HepG2 (cell line): ENCODE data around the gene AKAP12. TPM values are rescaled to one million over a fixed set of nuclear protein-coding genes. Genes with fewer than 3 reads are reported as not detected.

Source experiments
- ATAC-seq: fragments of 200-7000 bp; cut with Tn5 transposase; 3 replicates; pipeline ENCODE4 v1.9.1; 2020; ENCODE audit warnings: mild to moderate bottlenecking, moderate library complexity
- BruUV-seq: library from RNA; stranded (reverse); fragments of 400-500 nt; replicated peaks from 2 replicates; lab custom pipeline; 2021; lab: Mats Ljungman, UMichigan
- CTCF ChIA-PET: fragments of 300-600 bp; formaldehyde crosslinking; extraction: SDS; loops from one replicate; lab custom pipeline; 2021; ENCODE audit warnings: low total read pairs, inconsistent platforms, low intra/inter-chr PET ratio; lab: Yijun Ruan, JAX
- POLR2A ChIA-PET: fragments of 350-600 bp; sonication (Branson Sonifier 250); formaldehyde crosslinking; loops from one replicate; lab custom pipeline; 2020; ENCODE audit warnings: antibody characterized with exemption, inconsistent platforms; lab: Yijun Ruan, JAX
- DNase-seq: peaks from one replicate; pipeline ENCODE4 v3.0.0-alpha.2; 2015; ENCODE audit warnings: low spot score
- FAIRE-seq: peaks from 3 replicates; lab custom pipeline; 2011; peaks lifted over from hg19 to GRCh38; lab: Jason Lieb, UNC
- H2AFZ ChIP-seq: one replicate; pipeline ENCODE4 v1.6.1; 2011; ENCODE audit warnings: low read length, inconsistent platforms
- H3K27ac ChIP-seq: fragments of 300-600 bp; 3 replicates; pipeline ENCODE4 v1.8.0; 2011; ENCODE audit warnings: mixed run types, mild to moderate bottlenecking, mixed read lengths, low read length, inconsistent platforms; ENCODE audit not compliant: insufficient read depth; ENCODE audit errors: extremely low read length
- H3K27me3 ChIP-seq, 2 experiments: fragments of 200-600 bp in 1 of 2; 2 replicates in 1 of 2; 3 replicates in 1 of 2; pipeline versions ENCODE4 v1.6.0 to v1.8.0; 2011; ENCODE audit warnings: low read length in 2 of 2, mild to moderate bottlenecking in 2 of 2, moderate library complexity in 2 of 2, inconsistent platforms in 1 of 2; ENCODE audit not compliant: insufficient read depth in 2 of 2, control insufficient read depth in 1 of 2
- H3K36me3 ChIP-seq, 2 experiments: fragments of 200-600 bp in 1 of 2; replicated peaks in 1 of 2; 2 replicates in 1 of 2; 3 replicates in 1 of 2; pipeline versions ENCODE4 v1.5.1 to v1.8.0; 2011; ENCODE audit warnings: low read length in 2 of 2, inconsistent platforms in 1 of 2; ENCODE audit not compliant: insufficient read depth in 2 of 2, control insufficient read depth in 1 of 2
- H3K4me1 ChIP-seq: 2 replicates; pipeline ENCODE4 v1.5.1; 2012; ENCODE audit warnings: low read length, inconsistent platforms; ENCODE audit not compliant: insufficient read depth
- H3K4me2 ChIP-seq: 2 replicates; pipeline ENCODE4 v1.6.0; 2011; ENCODE audit warnings: low read depth, low read length, inconsistent platforms
- H3K4me3 ChIP-seq, 3 experiments: fragments of 200-600 bp in 1 of 3; sonication (generic), shearing (Covaris generic) in 1 of 3; replicated peaks in 1 of 3; 2 replicates each; pipeline ENCODE4 v1.5.1; 2011 to 2016; ENCODE audit warnings: low read length in 3 of 3, inconsistent platforms in 2 of 3, low read depth in 2 of 3, mild to moderate bottlenecking in 2 of 3, control low read depth in 1 of 3, mixed read lengths in 1 of 3; ENCODE audit not compliant: insufficient read depth in 1 of 3
- H3K79me2 ChIP-seq: one replicate; pipeline ENCODE4 v1.6.1; 2011; ENCODE audit warnings: low read length, inconsistent platforms; ENCODE audit not compliant: insufficient read depth
- H3K9ac ChIP-seq: 2 replicates; pipeline ENCODE4 v1.6.0; 2011; ENCODE audit warnings: mild to moderate bottlenecking, low read depth, low read length, inconsistent platforms; ENCODE audit not compliant: insufficient read depth
- H3K9me3 ChIP-seq: 2 replicates; pipeline ENCODE4 v1.5.1; 2012; ENCODE audit warnings: mild to moderate bottlenecking, low read length
- H4K20me1 ChIP-seq: 2 replicates; pipeline ENCODE4 v1.6.0; 2011; ENCODE audit warnings: inconsistent platforms, mild to moderate bottlenecking, low read length, moderate library complexity; ENCODE audit not compliant: insufficient read depth
- CERS6 ChIP-seq: sonication (generic); formaldehyde crosslinking; IDR thresholded peaks from 2 replicates; pipeline ENCODE4 v1.5.0; 2020; ENCODE audit warnings: missing genetic modification reagents
- RAD21 ChIP-seq: fragments of 450-650 bp; formaldehyde crosslinking; IDR thresholded peaks from 2 replicates; pipeline ENCODE4 v1.5.0; 2020; ENCODE audit warnings: mild to moderate bottlenecking
- REL ChIP-seq: sonication (generic); formaldehyde crosslinking; conservative IDR thresholded peaks from 2 replicates; pipeline ENCODE4 v1.8.0; 2022; ENCODE audit warnings: mild to moderate bottlenecking, missing genetic modification reagents, moderate library complexity
- THAP8 ChIP-seq: sonication (generic); formaldehyde crosslinking; IDR thresholded peaks from 2 replicates; pipeline ENCODE4 v1.5.1; 2020; ENCODE audit warnings: missing genetic modification reagents, mild to moderate bottlenecking, borderline replicate concordance
- U2AF2 ChIP-seq: fragments of 200-400 bp; formaldehyde crosslinking; IDR thresholded peaks from 2 replicates; pipeline ENCODE4 v1.6.1; 2017; ENCODE audit warnings: low read depth, mild to moderate bottlenecking, low read length
- ZIK1 ChIP-seq: sonication (generic); formaldehyde crosslinking; IDR thresholded peaks from 2 replicates; pipeline ENCODE4 v1.5.0; 2020; ENCODE audit warnings: mild to moderate bottlenecking, low read depth, missing genetic modification reagents, borderline replicate concordance
- ZNF10 ChIP-seq: sonication (generic); formaldehyde crosslinking; IDR thresholded peaks from 2 replicates; pipeline ENCODE4 v1.4.0; 2020; ENCODE audit warnings: mild to moderate bottlenecking, low read depth, missing genetic modification reagents, borderline replicate concordance
- ZNF124 ChIP-seq: sonication (generic); formaldehyde crosslinking; IDR thresholded peaks from 2 replicates; pipeline ENCODE4 v1.4.0; 2020; ENCODE audit warnings: missing genetic modification reagents
- ZNF33B ChIP-seq: sonication (generic); formaldehyde crosslinking; IDR thresholded peaks from 2 replicates; pipeline ENCODE4 v1.5.1; 2020; ENCODE audit warnings: mild to moderate bottlenecking, missing genetic modification reagents
- ZNF513 ChIP-seq: sonication (generic); formaldehyde crosslinking; conservative IDR thresholded peaks from 2 replicates; pipeline ENCODE4 v1.5.0; 2020; ENCODE audit warnings: missing genetic modification reagents
- ZNF878 ChIP-seq: sonication (generic); formaldehyde crosslinking; IDR thresholded peaks from 2 replicates; pipeline ENCODE4 v1.8.1; 2023; ENCODE audit warnings: mild to moderate bottlenecking, missing genetic modification reagents, moderate library complexity
- ZSCAN21 ChIP-seq: sonication (generic); formaldehyde crosslinking; IDR thresholded peaks from 2 replicates; pipeline ENCODE4 v1.8.0; 2022; ENCODE audit warnings: mild to moderate bottlenecking, missing genetic modification reagents, moderate library complexity, borderline replicate concordance
- WGBS: methylation state at CpG from one replicate; pipeline ENCODE4 v1.1.6; 2017; ENCODE audit warnings: low lambda C conversion rate; 5-methylcytosine and 5-hydroxymethylcytosine counted together
- in situ Hi-C: cut with HindIII; loops from 2 replicates; pipeline ENCODE4 v1.10.0; 2017; ENCODE audit warnings: low pct_unique_long_range_greater_than_20kb; ENCODE audit not compliant: extremely low pct_ligation_motif_present
- intact Hi-C: fragments of 100-400 bp; cut with micrococcal nuclease; formaldehyde crosslinking; loops from one replicate; pipeline ENCODE4 v1.10.0; 2022; ENCODE audit not compliant: unreplicated experiment
- polyA plus RNA-seq, 8 experiments: library from polyadenylated mRNA; depleted of rRNA in 3 of 8; stranded (reverse) in 7 of 8; unstranded in 1 of 8; fragments of >200 nt; fragmentation: Illumina TruSeq in 4 of 8; extraction: Trizol in 4 of 8; gene quantifications; 2 replicates each; pipeline versions ENCODE4 v1.2.1 to v1.2.3, GENCODE V29; 2011 to 2016; ENCODE audit warnings: low read depth in 4 of 8, missing spikeins in 1 of 8, mixed read lengths in 1 of 8; ENCODE audit not compliant: insufficient read depth in 1 of 8
- total RNA-seq, 5 experiments: library from RNA; depleted of rRNA; stranded (reverse); fragments of >200 nt; fragmentation: Illumina TruSeq; extraction: Trizol; gene quantifications; 2 replicates each; pipeline ENCODE4 v1.2.3, GENCODE V29; 2016; ENCODE audit warnings: low read depth in 1 of 5

Gene AKAP12
- total and polyA plus RNA-seq, 2 of the 13 experiments (the other 11 are each of a cell fraction or from before 2014, with no cell fraction given) = 10.6 to 19.0 TPM

- ChIA-PET POLR2A (no interaction called here), CTCF (no interaction called here)
- Histone ChIP-seq H2AFZ (no peak overlapping the region), H4K20me1 (no peaks in the 10 kb centered on the region), H3K79me2 (no peaks in the 10 kb centered on the region), H3K9me3 (no peaks in the 10 kb centered on the region), H3K4me2 (no peak overlapping the region), H3K4me3 (no peak overlapping the region), H3K27ac (no peak overlapping the region), H3K4me1 (peaks cover 15% of the 10 kb centered on the region; the same call in 1 of the 2 replicates), H3K36me3 (peaks cover 20 to 24% of the 10 kb centered on the region in 2 experiments), H3K9ac (no peak overlapping the region), H3K27me3 (no peaks in the 10 kb centered on the region)
- TF ChIP-seq ZNF33B (CRISPR knock-in tag) (no peak), U2AF2 (no peak), ZNF10 (CRISPR knock-in tag) (no peak), ZSCAN21 (CRISPR knock-in tag) (no peak), RAD21 (CRISPR knock-in tag) (no peak), ZNF878 (no peak), CERS6 (CRISPR knock-in tag) (no peak), ZIK1 (CRISPR knock-in tag) (no peak), ZNF513 (CRISPR knock-in tag) (no peak), REL (no peak), THAP8 (no peak), ZNF124 (CRISPR knock-in tag) (no peak)
- 97% methylated on average over 6 of the region's 6 CpGs for WGBS
- BruUV-seq = no TSS peak
- in situ Hi-C loops (no loop called here), intact Hi-C loops (no loop called here)
- DNase-seq = no peak
- FAIRE-seq = no peak
- ATAC-seq = no peak
Observed at GRCh38 chr6:151365233-151365632, 125.5 kb downstream of the AKAP12 start.
